ENCODE results near the gene FBLN2. TPM values are rescaled to one million over a fixed set of nuclear protein-coding genes. Genes with fewer than 3 reads are reported as not detected.

FBLN2 gene
- total and polyA plus RNA-seq, 4 donors, result 4.3 to 43.4 (median 21.1) TPM

GRCh38 chr3:13540297-13540995 lies 8.5 kb upstream of the FBLN2 start:
- Histone ChIP-seq H3K36me3 (ENCODE audit: control insufficient read depth in 4 of 4, insufficient read depth in 4 of 4, low read length in 4 of 4) (no peaks in the 10 kb centered on the region), H3K27ac (ENCODE audit: low read depth in 1 of 2, low read length in 1 of 2) (no peak overlapping the region), H3K27me3 (ENCODE audit: control insufficient read depth in 3 of 3, insufficient read depth in 3 of 3, low read length in 2 of 3) (no peaks in the 10 kb centered on the region), H3K4me3 (no peak overlapping the region), H3K9me3 (ENCODE audit: control insufficient read depth in 4 of 4, insufficient read depth in 3 of 4, low read length in 3 of 4) (no peaks in the 10 kb centered on the region), H3K9ac (ENCODE audit: insufficient read depth in 1 of 2, low read length in 2 of 2) (no peak overlapping the region), H3K4me1 (ENCODE audit: control insufficient read depth in 5 of 5, insufficient read depth in 5 of 5, low read length in 5 of 5) (peaks cover 0 to 26% (median 3%) of the 10 kb centered on the region in 5 donors)
- DNase-seq, result peak; percentile 60 to 77 (median 72)
- 66 to 78% methylated on average over 4 of the region's 4 CpGs for WGBS, 2 donors
- ATAC-seq (ENCODE audit: insufficient read depth, low FRiP score), result no peak
- TF ChIP-seq CTCF (IDR thresholded peaks at IDR 0.05; ENCODE audit: control extremely low read depth, extremely low read depth), result no peak

DNA sequence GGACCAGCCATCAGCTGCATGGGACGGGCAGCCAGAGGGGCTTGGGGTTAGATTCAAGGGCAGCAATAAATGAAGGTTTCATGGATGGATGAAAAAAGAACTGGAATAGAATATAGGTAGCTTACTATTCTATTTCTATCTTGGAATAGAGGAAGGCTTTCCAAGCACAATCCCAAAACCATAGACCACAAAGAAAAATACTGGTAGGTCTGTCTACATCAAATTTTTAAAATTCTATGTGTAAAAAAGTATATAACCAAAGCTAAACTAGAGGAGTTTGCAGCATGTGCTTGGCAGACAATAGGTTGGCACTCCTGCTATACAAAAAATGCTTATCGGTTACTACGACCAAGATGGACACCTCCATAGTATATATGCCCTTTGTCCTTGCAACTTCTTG lies 7.2 kb upstream of the FBLN2 start:
- 53 to 69% methylated on average over 3 of the region's 3 CpGs for WGBS, 2 donors
- H3K4me1 ChIP-seq (ENCODE audit: control insufficient read depth in 5 of 5, insufficient read depth in 5 of 5, low read length in 5 of 5), result peaks cover 0 to 31% (median 3%) of the 10 kb centered on the region in 5 donors

DNA sequence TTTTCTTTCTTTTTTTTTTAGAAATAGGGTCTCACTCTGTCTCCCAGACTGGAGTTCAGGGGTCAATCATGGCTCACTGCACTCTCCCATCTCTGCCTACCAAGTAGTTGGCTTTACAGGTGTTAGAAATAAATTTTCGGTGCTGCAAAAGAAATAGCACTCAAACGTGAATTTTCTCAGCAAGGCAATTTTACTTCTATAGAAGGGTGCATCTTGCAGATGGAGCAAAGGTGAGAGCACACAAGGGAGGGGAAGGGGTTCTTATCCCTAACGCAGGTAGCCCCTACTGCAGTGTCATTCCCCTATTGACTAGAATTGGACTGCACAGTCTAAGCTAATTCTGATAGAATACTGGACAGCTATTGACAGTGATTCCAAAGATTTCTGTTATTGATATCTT lies 6.8 kb upstream of the FBLN2 start:
- WGBS, 2 donors, result 87 to 90% methylated on average over 3 of the region's 3 CpGs
- no peak for TF ChIP-seq CTCF (IDR thresholded peaks at IDR 0.05; ENCODE audit: control extremely low read depth, extremely low read depth)
- Histone ChIP-seq H3K9me3 (ENCODE audit: control insufficient read depth in 4 of 4, insufficient read depth in 3 of 4, low read length in 3 of 4) (no peaks in the 10 kb centered on the region), H3K27ac (ENCODE audit: low read depth in 1 of 2, low read length in 1 of 2) (no peak overlapping the region), H3K4me3 (no peak overlapping the region), H3K4me1 (ENCODE audit: control insufficient read depth in 5 of 5, insufficient read depth in 5 of 5, low read length in 5 of 5) (peaks cover 0 to 31% (median 0%) of the 10 kb centered on the region in 5 donors), H3K9ac (ENCODE audit: insufficient read depth in 1 of 2, low read length in 2 of 2) (no peak overlapping the region), H3K36me3 (ENCODE audit: control insufficient read depth in 4 of 4, insufficient read depth in 4 of 4, low read length in 4 of 4) (no peaks in the 10 kb centered on the region), H3K27me3 (ENCODE audit: control insufficient read depth in 3 of 3, insufficient read depth in 3 of 3, low read length in 2 of 3) (no peaks in the 10 kb centered on the region)
- DNase-seq (no peak), ATAC-seq (ENCODE audit: insufficient read depth, low FRiP score) (no peak)

More for the DNA sequence above, 7.2 kb upstream of the FBLN2 start:
- Histone ChIP-seq H3K36me3 (ENCODE audit: control insufficient read depth in 4 of 4, insufficient read depth in 4 of 4, low read length in 4 of 4) (no peaks in the 10 kb centered on the region), H3K27ac (ENCODE audit: low read depth in 1 of 2, low read length in 1 of 2) (no peak overlapping the region), H3K4me3 (no peak overlapping the region), H3K27me3 (ENCODE audit: control insufficient read depth in 3 of 3, insufficient read depth in 3 of 3, low read length in 2 of 3) (no peaks in the 10 kb centered on the region), H3K9ac (ENCODE audit: insufficient read depth in 1 of 2, low read length in 2 of 2) (no peak overlapping the region), H3K9me3 (ENCODE audit: control insufficient read depth in 4 of 4, insufficient read depth in 3 of 4, low read length in 3 of 4) (no peaks in the 10 kb centered on the region)
- no peak for DNase-seq
- no peak for ATAC-seq (ENCODE audit: insufficient read depth, low FRiP score)
- TF ChIP-seq CTCF (IDR thresholded peaks at IDR 0.05; ENCODE audit: control extremely low read depth, extremely low read depth), result no peak

Data from lung (tissue), 12 donors.